ENCODE data around the gene PTBP3. TPM values are rescaled to one million over a fixed set of nuclear protein-coding genes. Genes with fewer than 3 reads are reported as not detected.
A peak's percentile ranks its signal among the peaks of the same experiment; 100 is the strongest.

The PTBP3 gene
- total RNA-seq, 1 donor from 2014 or later, result 94.0 TPM

- Mint-ChIP-seq H3K27me3 (ENCODE audit: unreplicated experiment) (peaks cover 10% of the 10 kb centered on the region), H3K27ac (ENCODE audit: unreplicated experiment) (no peak overlapping the region), H3K36me3 (ENCODE audit: low read depth, unreplicated experiment) (peaks cover 2% of the 10 kb centered on the region), H3K9me3 (ENCODE audit: unreplicated experiment) (no peaks in the 10 kb centered on the region), H3K4me1 (ENCODE audit: unreplicated experiment) (peaks cover 8% of the 10 kb centered on the region), H3K4me3 (ENCODE audit: unreplicated experiment) (no peak overlapping the region)
- DNase-seq (ENCODE audit: low spot score), result no peak
- no peak for TF ChIP-seq CTCF (IDR thresholded peaks at IDR 0.05; ENCODE audit: unreplicated experiment)
These were observed 4.1 kb upstream of the PTBP3 start for GRCh38 chr9:112337547-112337946.

DNA sequence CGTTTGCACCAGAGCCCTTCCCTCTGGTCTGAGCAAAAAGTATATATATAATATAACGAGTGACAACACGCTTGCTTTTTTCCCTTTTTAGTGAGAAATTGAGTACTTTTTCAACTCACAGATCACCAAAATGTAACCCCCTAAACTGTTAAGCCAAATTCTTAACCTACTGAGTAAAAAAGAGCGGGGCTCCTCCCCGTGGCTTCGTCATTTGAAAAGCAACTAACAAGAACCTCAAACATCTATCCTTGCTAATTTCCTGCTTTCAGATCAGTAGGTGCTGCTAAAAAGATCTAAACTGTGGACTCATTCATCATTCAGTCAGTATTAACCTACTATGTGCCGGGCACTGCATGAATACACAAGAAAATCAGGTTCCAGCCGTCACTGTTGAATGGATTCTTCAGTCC, 1.0 kb upstream of the PTBP3 start:
- H3K4me3 Mint-ChIP-seq (ENCODE audit: unreplicated experiment), result peak overlapping the region; percentile 96
- TF ChIP-seq CTCF (IDR thresholded peaks at IDR 0.05; ENCODE audit: unreplicated experiment), result no peak
- DNase-seq (ENCODE audit: low spot score), result no peak
- H3K4me1 Mint-ChIP-seq (ENCODE audit: unreplicated experiment), result peaks cover 24% of the 10 kb centered on the region
- peak overlapping the region; percentile 95 for H3K27ac Mint-ChIP-seq (ENCODE audit: unreplicated experiment)
- H3K27me3 Mint-ChIP-seq (ENCODE audit: unreplicated experiment), result peaks cover 12% of the 10 kb centered on the region
- no peaks in the 10 kb centered on the region for H3K9me3 Mint-ChIP-seq (ENCODE audit: unreplicated experiment)
- peaks cover 5% of the 10 kb centered on the region for H3K36me3 Mint-ChIP-seq (ENCODE audit: low read depth, unreplicated experiment)

- Mint-ChIP-seq H3K36me3 (ENCODE audit: low read depth, unreplicated experiment) (peaks cover 5% of the 10 kb centered on the region), H3K4me1 (ENCODE audit: unreplicated experiment) (peaks cover 24% of the 10 kb centered on the region), H3K9me3 (ENCODE audit: unreplicated experiment) (no peaks in the 10 kb centered on the region), H3K27me3 (ENCODE audit: unreplicated experiment) (peaks cover 12% of the 10 kb centered on the region), H3K27ac (ENCODE audit: unreplicated experiment) (peak overlapping the region; percentile 95), H3K4me3 (ENCODE audit: unreplicated experiment) (peak overlapping the region; percentile 96)
- peak; percentile 59 for TF ChIP-seq CTCF (IDR thresholded peaks at IDR 0.05; ENCODE audit: unreplicated experiment)
- peak; percentile 99 for DNase-seq (ENCODE audit: low spot score)
These were observed 416 bp upstream of the PTBP3 start for GRCh38 chr9:112333639-112334431.

DNA sequence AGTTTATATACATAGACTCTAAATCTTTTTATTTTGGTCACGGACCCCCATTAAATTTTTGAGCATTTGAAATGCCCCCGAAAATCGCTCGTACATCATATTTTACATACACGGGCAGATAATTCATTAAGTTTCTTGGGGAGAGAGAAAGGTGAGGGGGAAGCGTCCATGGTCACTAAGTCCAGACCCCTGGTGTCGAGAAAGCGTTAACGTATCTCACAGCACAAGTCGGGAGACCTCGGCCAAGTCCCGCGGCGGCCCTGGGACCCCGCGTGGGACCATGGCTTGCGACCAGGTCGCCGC, 794 bp downstream of the PTBP3 start:
- peak overlapping the region; percentile 97 for H3K27ac Mint-ChIP-seq (ENCODE audit: unreplicated experiment)
- peaks cover 12% of the 10 kb centered on the region for H3K27me3 Mint-ChIP-seq (ENCODE audit: unreplicated experiment)

More for the DNA sequence above, 794 bp downstream of the PTBP3 start:
- TF ChIP-seq CTCF (IDR thresholded peaks at IDR 0.05; ENCODE audit: unreplicated experiment), result no peak
- no peak for DNase-seq (ENCODE audit: low spot score)
- H3K4me1 Mint-ChIP-seq (ENCODE audit: unreplicated experiment), result peaks cover 27% of the 10 kb centered on the region
- H3K4me3 Mint-ChIP-seq (ENCODE audit: unreplicated experiment), result peak overlapping the region; percentile 99
- peaks cover 5% of the 10 kb centered on the region for H3K36me3 Mint-ChIP-seq (ENCODE audit: low read depth, unreplicated experiment)
- no peaks in the 10 kb centered on the region for H3K9me3 Mint-ChIP-seq (ENCODE audit: unreplicated experiment)

All from endothelial cell (in vitro differentiated cells).